GM12891 (cell line): Measurements from ENCODE around the gene FES.
A peak's percentile ranks its signal among the peaks of the same experiment; 100 is the strongest.

ENCODE experiments used
- DNase-seq: peaks from one replicate; pipeline ENCODE4 v3.0.0; 2011; ENCODE audit warnings: low spot score; ENCODE audit not compliant: insufficient read length
- FAIRE-seq: peaks from 2 replicates; lab custom pipeline; 2011; peaks lifted over from hg19 to GRCh38; lab: Jason Lieb, UNC
- PAX5 ChIP-seq: IDR thresholded peaks from 2 replicates; pipeline ENCODE4 v1.6.1; 2011; ENCODE audit warnings: low read length, moderate library complexity, mild to moderate bottlenecking; ENCODE audit not compliant: insufficient read depth, severe bottlenecking
- POLR2A ChIP-seq: IDR thresholded peaks from 2 replicates; pipeline ENCODE4 v1.6.1; 2011; ENCODE audit warnings: low read depth, low read length, control low read depth
- POLR2AphosphoS5 ChIP-seq: IDR thresholded peaks from 2 replicates; pipeline ENCODE4 v1.6.1; 2011; ENCODE audit warnings: low read depth, low read length, control low read depth
- POU2F2 ChIP-seq: IDR thresholded peaks from 2 replicates; pipeline ENCODE4 v1.6.1; 2011; ENCODE audit warnings: low read depth, mild to moderate bottlenecking, control low read depth, low read length, moderate library complexity
- SPI1 ChIP-seq: IDR thresholded peaks from 2 replicates; pipeline ENCODE4 v1.6.1; 2011; ENCODE audit warnings: low read depth, low read length, control low read depth
- TAF1 ChIP-seq: IDR thresholded peaks from 2 replicates; pipeline ENCODE4 v1.6.1; 2011; ENCODE audit warnings: low read depth, low read length, control low read depth

The FES gene

DNA sequence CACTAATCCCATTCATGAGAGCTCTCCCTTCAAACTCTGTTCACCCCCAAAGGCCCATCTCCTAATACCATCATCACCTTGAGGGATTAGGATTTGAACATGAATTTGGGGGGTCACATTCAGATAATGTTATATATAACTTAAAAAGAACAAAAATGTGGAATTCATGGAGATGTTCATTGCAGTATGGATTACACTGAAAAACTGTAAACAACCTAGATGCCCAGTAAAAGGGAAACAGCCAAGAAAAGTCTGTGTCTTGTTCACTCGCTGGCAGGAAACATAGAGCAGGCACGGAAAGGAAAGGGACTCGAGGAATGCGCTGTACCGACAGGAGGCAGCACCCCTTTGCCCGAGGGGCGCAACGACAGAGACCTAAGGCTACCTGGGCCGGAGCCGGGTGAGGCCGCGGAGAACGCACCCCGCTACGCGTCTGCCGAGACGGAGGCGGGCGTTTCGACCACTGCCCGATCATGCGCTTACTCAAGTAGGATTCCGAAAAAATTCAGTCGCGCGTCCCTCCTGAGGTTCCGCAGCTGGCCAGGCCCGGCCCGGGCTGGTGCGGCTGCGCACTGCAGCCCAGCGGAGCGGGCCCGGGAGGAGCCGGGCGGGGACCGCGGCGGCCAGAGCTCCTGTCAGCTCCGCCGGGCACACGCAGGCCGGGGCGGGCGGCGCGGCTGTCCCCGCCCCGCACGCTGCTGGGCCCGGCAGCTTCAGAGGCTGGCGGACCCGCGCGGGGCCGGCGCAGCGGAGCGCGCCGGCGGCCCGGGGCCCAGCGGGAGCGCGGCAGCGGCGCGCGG, 17.9 kb downstream of the FES start:
- DNase-seq, result peak; percentile 92
- TF ChIP-seq POU2F2 (0 out of 2 replicates have a peak, but pooled peaks have one; percentile 24), TAF1 (no peak), SPI1 (no peak), PAX5 (no peak), POLR2A (peak; percentile 57; the same call in 1 of the 2 replicates), POLR2AphosphoS5 (peak; percentile 42; the same call in 1 of the 2 replicates)
- FAIRE-seq, result peak; percentile 89

- TF ChIP-seq POU2F2, result no peak
- peak; percentile 71 for TF ChIP-seq POLR2A
- no peak for TF ChIP-seq SPI1
- peak; percentile 72 for TF ChIP-seq POLR2AphosphoS5
- TF ChIP-seq TAF1, result peak; percentile 75; the same call in 1 of the 2 replicates
- TF ChIP-seq PAX5, result peak; percentile 39
- FAIRE-seq (peak; percentile 95), DNase-seq (peak; percentile 89)
Observed at GRCh38 chr15:90902840-90903732, 18.8 kb downstream of the FES start, which contains the start of gene MAN2A2. Gene MAN2A2 (plus strand): TSS chr15:90903302. CDS start chr15:90904208, 906 bp downstream.

DNA sequence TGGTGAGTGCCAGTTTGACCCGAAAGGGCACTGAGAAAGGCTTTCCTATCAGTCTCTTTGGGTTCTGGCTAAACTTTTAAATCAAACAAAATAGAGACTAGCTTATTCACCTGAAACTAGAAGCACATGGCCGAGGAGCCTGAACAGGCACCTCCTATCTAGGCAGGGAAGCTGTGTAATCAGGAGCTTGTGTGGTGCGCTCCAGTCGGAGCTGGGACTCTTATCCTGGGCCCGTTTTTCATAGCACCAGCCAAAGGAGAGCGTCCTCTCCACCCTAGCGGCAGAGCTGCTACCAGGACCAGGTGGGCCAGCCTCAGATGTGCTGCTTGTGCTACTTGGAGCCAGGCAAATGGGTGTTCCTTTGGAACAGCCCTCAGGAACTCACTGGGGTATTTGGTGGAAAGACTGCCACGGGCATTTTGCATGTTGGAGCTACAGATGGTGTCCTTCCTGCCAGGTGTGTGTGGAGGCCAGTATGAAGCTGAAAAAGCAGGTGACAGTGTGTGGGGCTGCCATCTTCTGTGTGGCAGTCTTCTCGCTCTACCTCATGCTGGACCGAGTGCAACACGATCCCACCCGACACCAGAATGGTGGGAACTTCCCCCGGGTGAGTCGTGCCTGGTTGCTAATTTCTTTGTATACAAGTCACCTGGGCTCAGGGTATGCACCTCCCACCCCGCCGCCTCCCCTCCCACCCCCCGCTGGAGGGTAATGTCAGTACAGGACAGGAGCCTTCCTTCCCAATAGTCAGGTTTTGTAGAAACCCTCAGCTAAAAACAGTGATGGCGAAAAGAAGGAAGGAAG, 19.6 kb downstream of the FES start:
- FAIRE-seq (peak; percentile 68), DNase-seq (no peak)

DNA sequence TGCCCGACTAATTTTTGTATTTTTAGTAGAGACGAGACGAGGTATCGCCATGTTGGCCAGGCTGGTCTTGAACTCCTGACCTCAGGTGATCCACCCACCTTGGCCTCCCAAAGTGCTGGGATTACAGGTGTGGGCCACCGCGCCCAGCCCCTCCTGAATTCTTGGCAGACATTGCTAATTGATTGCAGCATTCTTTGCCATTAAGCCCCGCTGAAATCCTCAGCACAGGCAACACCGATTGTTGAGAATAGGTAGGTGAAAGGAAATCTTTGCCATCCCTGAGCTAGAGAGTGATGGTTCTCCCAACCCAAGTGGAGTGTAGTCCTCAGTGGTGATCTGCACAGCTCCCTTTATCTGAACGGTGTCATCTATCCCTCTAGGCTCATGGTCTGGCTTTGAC, 20.4 kb downstream of the FES start:
- no peak for FAIRE-seq
- TF ChIP-seq TAF1 (no peak), PAX5 (no peak)
- DNase-seq, result no peak

More for the DNA sequence above, 19.6 kb downstream of the FES start:
- TF ChIP-seq POLR2A (no peak), SPI1 (no peak), POU2F2 (no peak), PAX5 (no peak), TAF1 (no peak), POLR2AphosphoS5 (no peak)

GRCh38 chr15:90905306-90906180, 21.2 kb downstream of the FES start:
- FAIRE-seq (no peak), DNase-seq (no peak)
- no peak for TF ChIP-seq PAX5
- no peak for TF ChIP-seq SPI1
- no peak for TF ChIP-seq POLR2AphosphoS5
- TF ChIP-seq TAF1, result no peak
- no peak for TF ChIP-seq POU2F2
- TF ChIP-seq POLR2A, result no peak

DNA sequence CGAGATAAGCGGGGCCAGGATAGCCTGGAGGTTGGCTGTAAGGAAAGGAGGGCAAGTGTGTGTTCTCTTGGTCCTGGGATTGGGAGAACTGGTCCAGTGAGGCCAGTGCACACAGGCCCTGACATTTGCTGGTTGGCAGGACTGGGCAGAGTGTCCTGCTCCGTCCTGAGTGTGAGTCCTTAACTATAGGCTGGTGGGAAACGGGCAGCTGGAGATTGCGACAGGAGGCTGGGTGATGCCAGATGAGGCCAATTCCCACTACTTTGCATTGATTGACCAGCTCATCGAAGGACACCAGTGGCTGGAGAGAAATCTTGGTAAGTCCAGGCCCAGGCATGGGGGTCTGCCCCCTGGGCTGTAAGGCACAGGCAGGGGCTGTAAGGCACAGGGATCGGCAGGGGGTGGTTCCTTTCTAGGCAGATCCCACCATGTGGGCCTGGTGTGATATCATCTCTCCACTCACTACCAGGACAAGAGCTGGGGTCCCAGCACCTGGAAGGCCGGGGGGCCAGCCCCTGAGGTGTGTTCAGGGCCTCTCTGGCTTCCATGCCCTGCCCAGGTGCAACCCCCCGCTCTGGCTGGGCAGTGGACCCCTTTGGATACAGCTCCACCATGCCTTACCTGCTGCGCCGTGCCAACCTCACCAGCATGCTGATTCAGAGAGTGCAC, 22.0 kb downstream of the FES start:
- DNase-seq (no peak), FAIRE-seq (no peak)
- TF ChIP-seq POU2F2 (no peak), SPI1 (no peak), POLR2A (no peak), PAX5 (no peak), TAF1 (no peak), POLR2AphosphoS5 (no peak)

DNA sequence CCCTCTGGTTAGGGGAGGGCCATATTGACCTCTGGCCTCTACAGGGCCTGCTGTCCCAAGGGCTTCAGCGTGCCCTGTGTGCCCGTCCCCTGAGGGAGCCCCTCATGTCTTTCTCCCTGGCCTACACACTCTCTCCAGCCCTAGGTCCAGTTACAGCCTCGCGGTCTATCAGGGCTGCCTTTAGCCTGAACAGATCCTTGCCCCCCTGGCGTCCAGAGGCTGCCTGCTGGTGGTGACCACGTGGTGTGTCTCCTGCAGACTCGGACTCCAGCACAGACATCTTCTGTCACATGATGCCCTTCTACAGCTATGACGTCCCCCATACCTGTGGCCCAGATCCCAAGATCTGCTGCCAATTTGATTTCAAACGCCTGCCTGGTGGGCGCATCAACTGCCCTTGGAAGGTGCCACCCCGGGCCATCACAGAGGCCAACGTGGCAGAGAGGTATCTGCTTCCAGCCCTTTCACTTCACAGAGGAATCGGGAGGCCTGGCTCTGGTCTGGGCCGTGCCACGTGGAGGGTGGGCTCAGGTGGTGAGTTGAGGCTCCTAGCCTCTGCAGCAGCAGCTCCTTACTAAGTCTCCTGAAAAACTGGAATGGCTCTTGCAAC, 22.9 kb downstream of the FES start:
- DNase-seq (no peak), FAIRE-seq (no peak)

More for the DNA sequence above, 22.9 kb downstream of the FES start:
- TF ChIP-seq POLR2AphosphoS5, result no peak
- no peak for TF ChIP-seq POU2F2
- no peak for TF ChIP-seq SPI1
- no peak for TF ChIP-seq POLR2A
- no peak for TF ChIP-seq PAX5
- TF ChIP-seq TAF1, result no peak
